ENCODE data around the gene USHBP1. TPM values are rescaled to one million over a fixed set of nuclear protein-coding genes. Genes with fewer than 3 reads are reported as not detected.

The USHBP1 gene
- total RNA-seq, 1 experiment from 2014 or later: not detected

GRCh38 chr19:17268754-17269153, 4.2 kb upstream of the USHBP1 start:
- H3K9me3 ChIP-seq (ENCODE audit: control insufficient read depth, insufficient read depth, low read depth, low read length): no peaks in the 10 kb centered on the region
- in situ Hi-C loops (cut with HindIII; ENCODE audit: low pct_unique_long_range_greater_than_20kb, low sequenced_read_pairs): no loop called here
- TF ChIP-seq CTCF (IDR thresholded peaks at IDR 0.05) (no peak), REST (IDR thresholded peaks at IDR 0.05; ENCODE audit: insufficient read depth in 1 of 2, low read depth in 2 of 2, low read length in 1 of 2) (no peak), POLR2AphosphoS5 (IDR thresholded peaks at IDR 0.05; ENCODE audit: low read depth, low read length) (no peak), SIN3A (IDR thresholded peaks at IDR 0.05; ENCODE audit: borderline replicate concordance, insufficient read depth, low read depth, low read length) (no peak), TCF7L2 (IDR thresholded peaks at IDR 0.05; ENCODE audit: low read depth, low read length) (no peak)
- H3K27ac ChIP-seq (ENCODE audit: low read length): no peak overlapping the region
- H3K4me3 ChIP-seq (ENCODE audit: low read depth in 2 of 2, low read length in 2 of 2): peak overlapping the region in 1 of 2 experiments; percentile 100; a peak in 1 of 4 replicates
- POLR2A ChIA-PET: no interaction called here
- intact Hi-C loops (cut with micrococcal nuclease; ENCODE audit: unreplicated experiment): no loop called here
- BruUV-seq (replicated peaks): no TSS peak
- CTCF ChIA-PET: no interaction called here
- H3K36me3 ChIP-seq (ENCODE audit: control insufficient read depth, insufficient read depth, low read length): peaks cover 4% of the 10 kb centered on the region; the same call in 1 of the 2 replicates
- no peaks in the 10 kb centered on the region for H3K4me1 ChIP-seq (ENCODE audit: control insufficient read depth, insufficient read depth, low read length)
- ATAC-seq: no peak
- DNase-seq (ENCODE audit: low read depth, low spot score): no peak
- no peaks in the 10 kb centered on the region for H3K27me3 ChIP-seq (ENCODE audit: control insufficient read depth, insufficient read depth, low read length)

- intact Hi-C loops (cut with micrococcal nuclease; ENCODE audit: unreplicated experiment): no loop called here
- peak; percentile 97 for ATAC-seq
Observed at GRCh38 chr19:17266975-17267788, 2.6 kb upstream of the USHBP1 start, which contains the start of gene BABAM1. Gene BABAM1, plus strand, starts transcription at chr19:17267443. Its CDS starts 1,364 bp downstream, at chr19:17268807.

More at GRCh38 chr19:17266975-17267788, 2.6 kb upstream of the USHBP1 start, which contains the start of gene BABAM1:
- POLR2A ChIA-PET: no interaction called here
- Histone ChIP-seq H3K4me1 (ENCODE audit: control insufficient read depth, insufficient read depth, low read length) (no peaks in the 10 kb centered on the region), H3K9me3 (ENCODE audit: control insufficient read depth, insufficient read depth, low read depth, low read length) (no peaks in the 10 kb centered on the region), H3K27ac (ENCODE audit: low read length) (peak within 1 kb of the TSS; percentile 95), H3K36me3 (ENCODE audit: control insufficient read depth, insufficient read depth, low read length) (peaks cover 4% of the 10 kb centered on the region; the same call in 1 of the 2 replicates), H3K4me3 (ENCODE audit: low read depth in 2 of 2, low read length in 2 of 2) (peak within 1 kb of the TSS; percentile 99 to 100), H3K27me3 (ENCODE audit: control insufficient read depth, insufficient read depth, low read length) (no peaks in the 10 kb centered on the region)
- DNase-seq (ENCODE audit: low read depth, low spot score): peak; percentile 94
- in situ Hi-C loops (cut with HindIII; ENCODE audit: low pct_unique_long_range_greater_than_20kb, low sequenced_read_pairs): no loop called here
- no TSS peak for BruUV-seq (replicated peaks)
- CTCF ChIA-PET: interaction anchor here (0.8 kb wide), 1 partner anchor 16 kb away, joined by 4 read pairs; no protein-coding TSS in a partner anchor
- no peak for TF ChIP-seq TCF7L2 (IDR thresholded peaks at IDR 0.05; ENCODE audit: low read depth, low read length)
- TF ChIP-seq SIN3A (IDR thresholded peaks at IDR 0.05; ENCODE audit: borderline replicate concordance, insufficient read depth, low read depth, low read length): no peak; the same call in 1 of the 2 replicates
- TF ChIP-seq CTCF (IDR thresholded peaks at IDR 0.05): no peak
- peak; percentile 64 for TF ChIP-seq POLR2AphosphoS5 (IDR thresholded peaks at IDR 0.05; ENCODE audit: low read depth, low read length)
- TF ChIP-seq REST (IDR thresholded peaks at IDR 0.05; ENCODE audit: insufficient read depth in 1 of 2, low read depth in 2 of 2, low read length in 1 of 2): peak in 1 of 2 experiments; percentile 24; a peak in 1 of 4 replicates
